Type B pancreatic cell (in vitro differentiated cells): ENCODE results near the gene CCAR1. TPM values are rescaled to one million over a fixed set of nuclear protein-coding genes. Genes with fewer than 3 reads are reported as not detected.

Experiments
- DNase-seq: peaks from one replicate; pipeline ENCODE4 v3.0.0; 2021; ENCODE audit warnings: mixed read lengths; ENCODE audit not compliant: unreplicated experiment; ENCODE audit errors: extremely low spot score
- H3K27ac Mint-ChIP-seq: 2 replicates; pipeline ENCODE4 v1.8.0; 2021; ENCODE audit warnings: mild to moderate bottlenecking, mixed read lengths
- H3K27me3 Mint-ChIP-seq: 2 replicates; pipeline ENCODE4 v1.8.0; 2021; ENCODE audit warnings: mixed read lengths
- H3K36me3 Mint-ChIP-seq: 2 replicates; pipeline ENCODE4 v1.8.0; 2021; ENCODE audit warnings: mixed read lengths
- H3K4me1 Mint-ChIP-seq: one replicate; pipeline ENCODE4 v1.8.0; 2021; ENCODE audit warnings: mixed read lengths; ENCODE audit not compliant: unreplicated experiment
- H3K4me3 Mint-ChIP-seq: 2 replicates; pipeline ENCODE4 v1.8.0; 2021; ENCODE audit warnings: mild to moderate bottlenecking, mixed read lengths
- H3K9me3 Mint-ChIP-seq: 2 replicates; pipeline ENCODE4 v1.8.0; 2021; ENCODE audit warnings: mixed read lengths
- long read RNA-seq: library from polyadenylated mRNA; unstranded; transcript quantifications from one replicate; pipeline ENCODE4 v2.0.0, GENCODE V29; 2020
- total RNA-seq: library from RNA; stranded (reverse); gene quantifications from 2 replicates; pipeline ENCODE4 v1.2.1, GENCODE V29; 2021; ENCODE audit warnings: low replicate concordance
- TF ChIP-seq, protein P1 (sequence below): fragments of 200-600 bp; sonication (generic); conservative IDR thresholded peaks from 2 replicates; pipeline ENCODE4 v1.5.0; 2021; ENCODE audit warnings: antibody characterized with exemption, mild to moderate bottlenecking

CCAR1 gene, protein sequence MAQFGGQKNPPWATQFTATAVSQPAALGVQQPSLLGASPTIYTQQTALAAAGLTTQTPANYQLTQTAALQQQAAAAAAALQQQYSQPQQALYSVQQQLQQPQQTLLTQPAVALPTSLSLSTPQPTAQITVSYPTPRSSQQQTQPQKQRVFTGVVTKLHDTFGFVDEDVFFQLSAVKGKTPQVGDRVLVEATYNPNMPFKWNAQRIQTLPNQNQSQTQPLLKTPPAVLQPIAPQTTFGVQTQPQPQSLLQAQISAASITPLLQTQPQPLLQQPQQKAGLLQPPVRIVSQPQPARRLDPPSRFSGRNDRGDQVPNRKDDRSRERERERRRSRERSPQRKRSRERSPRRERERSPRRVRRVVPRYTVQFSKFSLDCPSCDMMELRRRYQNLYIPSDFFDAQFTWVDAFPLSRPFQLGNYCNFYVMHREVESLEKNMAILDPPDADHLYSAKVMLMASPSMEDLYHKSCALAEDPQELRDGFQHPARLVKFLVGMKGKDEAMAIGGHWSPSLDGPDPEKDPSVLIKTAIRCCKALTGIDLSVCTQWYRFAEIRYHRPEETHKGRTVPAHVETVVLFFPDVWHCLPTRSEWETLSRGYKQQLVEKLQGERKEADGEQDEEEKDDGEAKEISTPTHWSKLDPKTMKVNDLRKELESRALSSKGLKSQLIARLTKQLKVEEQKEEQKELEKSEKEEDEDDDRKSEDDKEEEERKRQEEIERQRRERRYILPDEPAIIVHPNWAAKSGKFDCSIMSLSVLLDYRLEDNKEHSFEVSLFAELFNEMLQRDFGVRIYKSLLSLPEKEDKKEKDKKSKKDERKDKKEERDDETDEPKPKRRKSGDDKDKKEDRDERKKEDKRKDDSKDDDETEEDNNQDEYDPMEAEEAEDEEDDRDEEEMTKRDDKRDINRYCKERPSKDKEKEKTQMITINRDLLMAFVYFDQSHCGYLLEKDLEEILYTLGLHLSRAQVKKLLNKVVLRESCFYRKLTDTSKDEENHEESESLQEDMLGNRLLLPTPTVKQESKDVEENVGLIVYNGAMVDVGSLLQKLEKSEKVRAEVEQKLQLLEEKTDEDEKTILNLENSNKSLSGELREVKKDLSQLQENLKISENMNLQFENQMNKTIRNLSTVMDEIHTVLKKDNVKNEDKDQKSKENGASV
- total RNA-seq = 79.4 and 109 TPM in 2 replicates
- long read RNA-seq, transcript CCAR1-213 (17 exons, 2,432 nt) = major isoform, 5 of 253 reads
- long read RNA-seq, partial matches to known transcripts = 176 of 253 reads
- long read RNA-seq, other reads (novel, unspliced or antisense) = 70 of 253 reads

DNA sequence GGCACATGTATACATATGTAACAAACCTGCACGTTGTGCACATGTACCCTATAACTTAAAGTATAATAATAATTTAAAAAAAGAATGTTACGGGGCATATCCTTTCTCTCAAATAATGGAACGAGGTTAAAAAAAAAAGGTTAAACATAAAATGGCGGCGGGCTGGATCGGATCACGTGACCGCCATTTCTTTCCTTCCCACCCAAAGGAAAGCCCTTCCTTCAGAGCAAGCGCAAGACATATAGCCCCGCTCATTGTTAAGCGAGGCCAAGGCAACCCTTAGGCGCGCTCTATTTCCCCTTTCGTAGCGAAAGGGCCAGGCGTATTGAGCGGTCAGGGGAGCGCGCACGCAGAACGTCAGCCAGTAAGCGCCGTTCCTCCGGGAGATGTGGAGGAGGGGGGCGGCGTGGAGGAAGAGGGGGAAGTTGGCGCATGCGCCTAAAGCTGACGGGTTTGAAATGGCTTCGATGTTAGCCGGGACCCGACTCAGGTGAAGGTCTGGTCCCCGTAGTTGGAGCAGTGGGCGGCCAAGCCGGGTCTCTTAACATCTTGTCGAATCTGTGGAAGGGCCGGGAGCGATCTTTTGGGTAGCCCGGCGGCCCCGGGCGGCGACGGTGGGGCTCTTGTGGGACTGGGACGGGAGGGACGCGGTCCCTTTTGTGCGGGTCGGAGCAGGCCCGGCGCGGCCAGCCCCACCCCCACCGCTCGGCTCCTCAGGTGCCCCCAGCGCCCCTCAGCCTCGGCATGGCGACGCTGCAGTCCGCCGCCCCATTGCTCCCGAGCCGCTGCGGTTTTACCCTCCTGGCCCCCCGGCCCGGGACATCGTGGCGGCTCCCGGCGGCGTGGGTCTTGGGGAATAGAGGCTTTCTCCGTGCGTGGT lies at the start of gene CCAR1:
CCAR1 (plus strand) TSS at position 447 of the 880 bp plus-strand sequence. CDS start 1,266 bp downstream, outside the sequence.
- Mint-ChIP-seq H3K4me1 (peaks cover 11% of the 10 kb centered on the region), H3K27ac (peak within 1 kb of the TSS; percentile 98), H3K36me3 (peaks cover 15% of the 10 kb centered on the region), H3K9me3 (no peaks in the 10 kb centered on the region), H3K4me3 (peak within 1 kb of the TSS; percentile 98), H3K27me3 (peaks cover 4% of the 10 kb centered on the region)
- peak; percentile 97 for DNase-seq
- TF ChIP-seq, protein P1, sequence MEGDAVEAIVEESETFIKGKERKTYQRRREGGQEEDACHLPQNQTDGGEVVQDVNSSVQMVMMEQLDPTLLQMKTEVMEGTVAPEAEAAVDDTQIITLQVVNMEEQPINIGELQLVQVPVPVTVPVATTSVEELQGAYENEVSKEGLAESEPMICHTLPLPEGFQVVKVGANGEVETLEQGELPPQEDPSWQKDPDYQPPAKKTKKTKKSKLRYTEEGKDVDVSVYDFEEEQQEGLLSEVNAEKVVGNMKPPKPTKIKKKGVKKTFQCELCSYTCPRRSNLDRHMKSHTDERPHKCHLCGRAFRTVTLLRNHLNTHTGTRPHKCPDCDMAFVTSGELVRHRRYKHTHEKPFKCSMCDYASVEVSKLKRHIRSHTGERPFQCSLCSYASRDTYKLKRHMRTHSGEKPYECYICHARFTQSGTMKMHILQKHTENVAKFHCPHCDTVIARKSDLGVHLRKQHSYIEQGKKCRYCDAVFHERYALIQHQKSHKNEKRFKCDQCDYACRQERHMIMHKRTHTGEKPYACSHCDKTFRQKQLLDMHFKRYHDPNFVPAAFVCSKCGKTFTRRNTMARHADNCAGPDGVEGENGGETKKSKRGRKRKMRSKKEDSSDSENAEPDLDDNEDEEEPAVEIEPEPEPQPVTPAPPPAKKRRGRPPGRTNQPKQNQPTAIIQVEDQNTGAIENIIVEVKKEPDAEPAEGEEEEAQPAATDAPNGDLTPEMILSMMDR = no peak

DNA sequence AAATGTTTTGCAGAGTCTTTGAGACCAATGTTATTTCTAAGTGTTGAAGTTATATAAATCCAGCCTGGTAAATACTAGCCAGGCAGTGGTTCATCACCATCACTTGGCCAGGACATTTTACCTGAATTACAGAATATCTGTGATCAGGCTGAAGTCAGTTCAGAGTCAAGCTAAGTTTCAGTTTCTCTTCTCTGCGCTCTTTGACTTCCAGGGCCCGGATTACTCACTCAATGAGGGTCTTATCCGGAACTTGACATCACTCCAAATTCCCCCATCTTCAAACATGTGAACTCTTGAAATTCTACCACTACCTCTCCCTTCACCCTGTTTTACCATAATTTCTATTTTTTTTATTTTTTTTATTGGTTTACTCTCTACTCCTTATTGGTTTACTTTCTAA lies 36.6 kb upstream of the CCAR1 start:
- Mint-ChIP-seq H3K9me3 (no peaks in the 10 kb centered on the region), H3K4me1 (no peaks in the 10 kb centered on the region), H3K27ac (no peak overlapping the region), H3K27me3 (no peaks in the 10 kb centered on the region), H3K36me3 (peaks cover 36% of the 10 kb centered on the region), H3K4me3 (no peak overlapping the region)
- TF ChIP-seq, protein P1 = no peak
- no peak for DNase-seq

GRCh38 chr10:68696018-68696417 lies 25.0 kb upstream of the CCAR1 start:
- Mint-ChIP-seq H3K36me3 (peaks cover 12% of the 10 kb centered on the region), H3K4me3 (no peak overlapping the region), H3K27ac (no peak overlapping the region), H3K27me3 (no peaks in the 10 kb centered on the region), H3K4me1 (no peaks in the 10 kb centered on the region), H3K9me3 (no peaks in the 10 kb centered on the region)
- TF ChIP-seq, protein P1 = no peak
- DNase-seq = no peak

- Mint-ChIP-seq H3K4me1 (no peaks in the 10 kb centered on the region), H3K4me3 (no peak overlapping the region), H3K36me3 (peaks cover 4% of the 10 kb centered on the region), H3K27me3 (no peaks in the 10 kb centered on the region), H3K9me3 (no peaks in the 10 kb centered on the region), H3K27ac (no peak overlapping the region)
- no peak for DNase-seq
- TF ChIP-seq, protein P1 = no peak
Observed at GRCh38 chr10:68697106-68697505, 23.9 kb upstream of the CCAR1 start.
